IMR-90 (cell line): ENCODE data around the gene SLCO3A1. TPM values are rescaled to one million over a fixed set of nuclear protein-coding genes. Genes with fewer than 3 reads are reported as not detected.

ENCODE experiments used
- ATAC-seq: fragments of 200-7000 bp; cut with Tn5 transposase; 2 replicates; pipeline ENCODE4 v1.9.1; 2020; ENCODE audit warnings: low read depth, mild to moderate bottlenecking, moderate library complexity
- BruUV-seq: library from RNA; stranded (reverse); fragments of 400-500 nt; replicated peaks from 2 replicates; lab custom pipeline; 2021; lab: Mats Ljungman, UMichigan
- CTCF ChIA-PET: fragments of 300-600 bp; formaldehyde crosslinking; extraction: SDS; loops from one replicate; lab custom pipeline; 2021; ENCODE audit warnings: antibody characterized with exemption; lab: Yijun Ruan, JAX
- POLR2A ChIA-PET: fragments of 300-600 bp; sonication (Branson Sonifier 250); formaldehyde crosslinking; loops from one replicate; lab custom pipeline; 2022; ENCODE audit warnings: antibody characterized with exemption; ENCODE audit not compliant: unreplicated experiment; lab: Charles Lee
- DNase-seq: peaks from one replicate; pipeline ENCODE4 v3.0.0; 2013
- H2AFZ ChIP-seq: replicated peaks from 2 replicates; pipeline ENCODE3; 2013; ENCODE audit warnings: low read length, mild to moderate bottlenecking; ENCODE audit not compliant: poor library complexity
- H2AK5ac ChIP-seq: 2 replicates; pipeline ENCODE4 v1.6.1; 2013; ENCODE audit warnings: low read depth, low read length, inconsistent platforms
- H2AK9ac ChIP-seq: replicated peaks from 2 replicates; pipeline ENCODE3; 2013; ENCODE audit warnings: mild to moderate bottlenecking, low read depth, low read length, moderate library complexity; ENCODE audit not compliant: poor library complexity
- H2BK120ac ChIP-seq: 2 replicates; pipeline ENCODE4 v1.6.1; 2013; ENCODE audit warnings: low read depth, low read length, inconsistent platforms
- H2BK15ac ChIP-seq: 3 replicates; pipeline ENCODE4 v1.6.1; 2013; ENCODE audit warnings: low read depth, low read length, inconsistent platforms
- H2BK20ac ChIP-seq: 2 replicates; pipeline ENCODE4 v1.6.1; 2013; ENCODE audit warnings: low read depth, mild to moderate bottlenecking, inconsistent platforms, low read length, moderate library complexity
- H2BK5ac ChIP-seq: 2 replicates; pipeline ENCODE4 v1.6.1; 2013; ENCODE audit warnings: mild to moderate bottlenecking, low read depth, low read length, inconsistent platforms; ENCODE audit not compliant: poor library complexity, severe bottlenecking
- H3K14ac ChIP-seq: replicated peaks from 2 replicates; pipeline ENCODE4 v1.6.1; 2013; ENCODE audit warnings: low read depth, low read length, inconsistent platforms
- H3K18ac ChIP-seq: 2 replicates; pipeline ENCODE4 v1.6.1; 2013; ENCODE audit warnings: low read depth, low read length, control low read depth
- H3K23ac ChIP-seq: 2 replicates; pipeline ENCODE4 v1.6.1; 2013; ENCODE audit warnings: low read depth, low read length, inconsistent platforms
- H3K27ac ChIP-seq: 2 replicates; pipeline ENCODE4 v1.5.1; 2013; ENCODE audit warnings: mild to moderate bottlenecking, control low read depth, low read length; ENCODE audit not compliant: insufficient read depth
- H3K27me3 ChIP-seq: 2 replicates; pipeline ENCODE4 v1.6.1; 2013; ENCODE audit warnings: low read length; ENCODE audit not compliant: control insufficient read depth, insufficient read depth
- H3K36me3 ChIP-seq: 2 replicates; pipeline ENCODE4 v1.6.1; 2013; ENCODE audit warnings: low read length, mixed read lengths; ENCODE audit not compliant: control insufficient read depth, insufficient read depth
- H3K4ac ChIP-seq: 2 replicates; pipeline ENCODE4 v1.6.1; 2013; ENCODE audit warnings: low read depth, low read length, inconsistent platforms
- H3K4me1 ChIP-seq: 2 replicates; pipeline ENCODE4 v1.6.1; 2013; ENCODE audit warnings: low read length, mixed read lengths; ENCODE audit not compliant: control insufficient read depth, insufficient read depth
- H3K4me2 ChIP-seq: 2 replicates; pipeline ENCODE4 v1.6.1; 2013; ENCODE audit warnings: low read depth, mild to moderate bottlenecking, control low read depth, low read length, moderate library complexity
- H3K4me3 ChIP-seq: 2 replicates; pipeline ENCODE4 v1.5.1; 2013; ENCODE audit warnings: low read depth, mild to moderate bottlenecking, control low read depth, low read length, moderate library complexity; ENCODE audit not compliant: insufficient read depth
- H3K56ac ChIP-seq: 2 replicates; pipeline ENCODE4 v1.6.1; 2013; ENCODE audit warnings: low read length, inconsistent platforms; ENCODE audit not compliant: insufficient read depth; ENCODE audit errors: extremely low read depth
- H3K79me1 ChIP-seq, 2 experiments: 2 replicates each; pipeline ENCODE4 v1.6.1; 2013; ENCODE audit warnings: low read length in 2 of 2, inconsistent platforms in 1 of 2, low read depth in 1 of 2
- H3K9ac ChIP-seq: 2 replicates; pipeline ENCODE4 v1.6.1; 2013; ENCODE audit warnings: low read depth, low read length, control low read depth
- H3K9me1 ChIP-seq: 2 replicates; pipeline ENCODE4 v1.6.1; 2013; ENCODE audit warnings: low read length, inconsistent platforms; ENCODE audit not compliant: insufficient read depth
- H3K9me3 ChIP-seq: 2 replicates; pipeline ENCODE4 v1.6.1; 2013; ENCODE audit warnings: low read length; ENCODE audit not compliant: control insufficient read depth, insufficient read depth
- H4K20me1 ChIP-seq: 2 replicates; pipeline ENCODE4 v1.6.1; 2013; ENCODE audit warnings: low read length, inconsistent platforms; ENCODE audit not compliant: insufficient read depth
- H4K5ac ChIP-seq: 2 replicates; pipeline ENCODE4 v1.6.1; 2013; ENCODE audit warnings: mild to moderate bottlenecking, low read depth, low read length, control low read depth
- H4K8ac ChIP-seq, 2 experiments: 2 replicates each; pipeline ENCODE4 v1.6.1; 2013; ENCODE audit warnings: low read depth in 2 of 2, low read length in 2 of 2, control low read depth in 1 of 2, inconsistent platforms in 1 of 2
- H4K91ac ChIP-seq: 2 replicates; pipeline ENCODE4 v1.6.1; 2013; ENCODE audit warnings: low read depth, low read length, inconsistent platforms; ENCODE audit not compliant: insufficient read depth
- BHLHE40 ChIP-seq: fragments of 150-350 bp; IDR thresholded peaks from 2 replicates; pipeline ENCODE4 v1.6.1; 2016; ENCODE audit warnings: mild to moderate bottlenecking, low read depth, low read length
- CHD1 ChIP-seq: IDR thresholded peaks from 2 replicates; pipeline ENCODE4 v1.6.1; 2012; ENCODE audit warnings: low read depth, low read length, improper control_type of control experiment
- CTCF ChIP-seq: conservative IDR thresholded peaks from 2 replicates; pipeline ENCODE4 v1.5.1; 2012; ENCODE audit warnings: mild to moderate bottlenecking, low read depth, low read length, improper control_type of control experiment
- FOS ChIP-seq: fragments of 150-350 bp; IDR thresholded peaks from 2 replicates; pipeline ENCODE4 v1.6.1; 2016; ENCODE audit warnings: low read depth, low read length
- MAFK ChIP-seq: IDR thresholded peaks from 2 replicates; pipeline ENCODE4 v1.6.1; 2012; ENCODE audit warnings: low read depth, low read length, improper control_type of control experiment
- MAZ ChIP-seq: IDR thresholded peaks from 2 replicates; pipeline ENCODE4 v1.6.1; 2012; ENCODE audit warnings: low read depth, mild to moderate bottlenecking, low read length, improper control_type of control experiment, moderate library complexity, borderline replicate concordance
- NFE2L2 ChIP-seq: fragments of 150-350 bp; IDR thresholded peaks from 2 replicates; pipeline ENCODE4 v1.6.1; 2016; ENCODE audit warnings: low read depth, mild to moderate bottlenecking, low read length
- POLR2A ChIP-seq: IDR thresholded peaks from 2 replicates; pipeline ENCODE4 v1.6.1; 2012; ENCODE audit warnings: mild to moderate bottlenecking, low read depth, low read length
- RAD21 ChIP-seq: IDR thresholded peaks from 2 replicates; pipeline ENCODE4 v1.6.1; 2012; ENCODE audit warnings: low read length, improper control_type of control experiment
- RCOR1 ChIP-seq: IDR thresholded peaks from 2 replicates; pipeline ENCODE4 v1.6.1; 2012; ENCODE audit warnings: mild to moderate bottlenecking, low read length, improper control_type of control experiment; ENCODE audit not compliant: insufficient replicate concordance
- RFX5 ChIP-seq: IDR thresholded peaks from 2 replicates; pipeline ENCODE4 v1.8.0; 2012; ENCODE audit warnings: low read depth, mild to moderate bottlenecking, low read length, moderate library complexity
- SMC3 ChIP-seq: fragments of 150-350 bp; IDR thresholded peaks from 2 replicates; pipeline ENCODE4 v1.6.1; 2016; ENCODE audit warnings: low read depth, mild to moderate bottlenecking, antibody characterized with exemption, low read length, moderate library complexity
- WGBS, 2 experiments: methylation state at CpG; one replicate each; pipeline versions ENCODE4 v1.1.5 to v1.1.7; 2013; ENCODE audit warnings: missing lambda C conversion rate in 2 of 2; ENCODE audit not compliant: insufficient read length in 1 of 2; ENCODE audit errors: extremely low coverage in 2 of 2; 5-methylcytosine and 5-hydroxymethylcytosine counted together
- dilution Hi-C: fragments of 300-500 bp; cut with HindIII; formaldehyde crosslinking; loops from one replicate; pipeline ENCODE4 v1.14.3; 2018; ENCODE audit warnings: low sequenced_read_pairs; ENCODE audit not compliant: unreplicated experiment
- in situ Hi-C: fragments of 300-500 bp; cut with MboI; formaldehyde crosslinking; loops from 3 replicates; pipeline ENCODE4 v1.14.3; 2019; ENCODE audit warnings: low sequenced_read_pairs, inconsistent platforms, mixed read lengths
- intact Hi-C: fragments of 100-400 bp; cut with micrococcal nuclease; formaldehyde crosslinking; loops from 2 replicates; pipeline ENCODE4 v1.10.0; 2022
- polyA plus RNA-seq, 3 experiments: library from polyadenylated mRNA; depleted of rRNA; stranded (reverse); fragments of >200 nt; gene quantifications; 2 replicates each; pipeline ENCODE4 v1.2.3, GENCODE V29; 2012; ENCODE audit warnings: low replicate concordance in 1 of 3
- total RNA-seq: library from RNA; depleted of rRNA; stranded (reverse); fragments of >200 nt; gene quantifications from 2 replicates; pipeline ENCODE4 v1.2.3, GENCODE V29; 2012
- TF ChIP-seq, protein P1 (sequence below): fragments of 150-350 bp; IDR thresholded peaks from 2 replicates; pipeline ENCODE4 v1.6.1; 2016; ENCODE audit warnings: low read depth, mild to moderate bottlenecking, low read length, moderate library complexity, borderline replicate concordance
- TF ChIP-seq, protein P2 (sequence below): fragments of 150-350 bp; IDR thresholded peaks from 2 replicates; pipeline ENCODE4 v1.6.1; 2017; ENCODE audit warnings: mild to moderate bottlenecking, antibody characterized with exemption, low read length, low read depth

SLCO3A1 gene
- total and polyA plus RNA-seq, 2 of the 4 experiments (the other 2 are of a cell fraction), result 4.7 to 8.1 TPM

DNA sequence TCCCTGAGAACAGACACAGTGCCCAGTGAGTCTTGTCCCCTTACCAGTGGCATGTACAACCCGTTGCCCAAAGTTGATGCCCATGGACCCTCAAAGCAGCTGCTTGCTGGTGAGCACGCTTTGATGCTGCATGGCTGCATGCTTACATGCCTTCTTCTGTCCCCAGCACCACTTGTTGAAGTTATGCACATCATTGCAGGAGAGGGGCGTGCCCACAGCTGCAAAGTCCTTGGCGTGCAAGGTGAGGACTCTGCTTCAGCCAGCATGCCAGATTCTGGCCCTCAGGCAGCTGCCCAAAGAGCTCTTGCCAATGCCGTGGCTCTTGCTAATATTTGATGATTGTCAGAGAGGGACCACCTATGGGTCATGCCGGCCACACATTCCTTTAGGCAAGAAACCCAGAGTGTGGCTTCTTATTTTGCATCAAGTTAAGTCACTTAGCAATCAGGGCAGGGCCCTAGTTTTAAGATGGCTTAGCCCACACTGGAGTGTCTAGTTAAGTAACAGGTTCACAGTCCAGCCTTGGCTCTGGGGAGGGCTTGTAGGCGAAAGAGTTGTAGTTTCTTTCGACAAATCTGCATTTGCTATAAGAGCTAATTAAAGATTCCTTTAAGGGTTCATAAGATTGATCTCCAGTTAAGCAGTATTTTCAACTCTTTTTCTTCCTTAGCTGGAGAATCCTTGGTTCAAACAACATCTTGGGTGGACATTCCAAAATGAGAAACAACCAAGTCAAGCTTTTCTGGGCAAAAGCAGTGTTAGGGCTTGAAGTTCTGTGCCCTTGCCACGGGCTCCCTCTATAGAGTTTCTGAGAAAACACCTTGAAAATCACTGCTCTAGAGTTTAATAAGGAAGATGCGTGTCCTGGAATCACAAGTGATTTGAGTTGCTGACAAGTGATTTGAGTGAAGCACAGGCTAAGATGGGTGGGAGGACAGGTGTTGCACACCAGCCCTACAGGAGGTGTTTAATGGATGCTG is 128.6 kb downstream of the SLCO3A1 start:
- Histone ChIP-seq H2BK5ac (no peak overlapping the region), H2BK20ac (no peak overlapping the region), H3K9me3 (no peaks in the 10 kb centered on the region), H3K27ac (no peak overlapping the region), H4K5ac (no peak overlapping the region), H3K4ac (no peak overlapping the region), H3K23ac (no peak overlapping the region), H3K18ac (no peak overlapping the region), H3K4me2 (no peak overlapping the region), H4K91ac (no peak overlapping the region), H2AK5ac (no peak overlapping the region), H3K27me3 (no peaks in the 10 kb centered on the region), H2AK9ac (peak overlapping the region; percentile 16), H3K4me1 (no peaks in the 10 kb centered on the region), H3K9me1 (no peaks in the 10 kb centered on the region), H3K56ac (no peak overlapping the region), H2BK15ac (no peak overlapping the region), H3K36me3 (no peaks in the 10 kb centered on the region), H2AFZ (no peak overlapping the region), H3K14ac (no peak overlapping the region), H4K20me1 (no peaks in the 10 kb centered on the region), H3K79me1 (0 out of 4 replicates have a peak, but pooled peaks cover 0 to 3% of the 10 kb centered on the region in 2 experiments), H2BK120ac (no peak overlapping the region), H3K9ac (no peak overlapping the region), H4K8ac (no peak overlapping the region), H3K4me3 (no peak overlapping the region)
- DNase-seq (peak; percentile 5), ATAC-seq (no peak)
- no TSS peak for BruUV-seq
- dilution Hi-C loops (no loop called here), in situ Hi-C loops (no loop called here), intact Hi-C loops (loop anchor here (1.0 kb wide), 1 partner anchor 276 kb away; no protein-coding TSS in a partner anchor)
- ChIA-PET CTCF (no interaction called here), POLR2A (no interaction called here)
- WGBS, 2 experiments, result 80% methylated on average over 1 of the region's 10 CpGs; no CpG with 5 or more reads in 1 of the 2 experiments
- no peak for TF ChIP-seq RCOR1
- TF ChIP-seq NFE2L2, result no peak
- no peak for TF ChIP-seq FOS
- peak; percentile 32; the same call in 1 of the 2 replicates for TF ChIP-seq CTCF
- TF ChIP-seq POLR2A, result no peak
- no peak for TF ChIP-seq RFX5
- no peak for TF ChIP-seq BHLHE40
- TF ChIP-seq, protein P1, sequence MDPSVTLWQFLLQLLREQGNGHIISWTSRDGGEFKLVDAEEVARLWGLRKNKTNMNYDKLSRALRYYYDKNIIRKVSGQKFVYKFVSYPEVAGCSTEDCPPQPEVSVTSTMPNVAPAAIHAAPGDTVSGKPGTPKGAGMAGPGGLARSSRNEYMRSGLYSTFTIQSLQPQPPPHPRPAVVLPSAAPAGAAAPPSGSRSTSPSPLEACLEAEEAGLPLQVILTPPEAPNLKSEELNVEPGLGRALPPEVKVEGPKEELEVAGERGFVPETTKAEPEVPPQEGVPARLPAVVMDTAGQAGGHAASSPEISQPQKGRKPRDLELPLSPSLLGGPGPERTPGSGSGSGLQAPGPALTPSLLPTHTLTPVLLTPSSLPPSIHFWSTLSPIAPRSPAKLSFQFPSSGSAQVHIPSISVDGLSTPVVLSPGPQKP, result no peak
- TF ChIP-seq, protein P2, sequence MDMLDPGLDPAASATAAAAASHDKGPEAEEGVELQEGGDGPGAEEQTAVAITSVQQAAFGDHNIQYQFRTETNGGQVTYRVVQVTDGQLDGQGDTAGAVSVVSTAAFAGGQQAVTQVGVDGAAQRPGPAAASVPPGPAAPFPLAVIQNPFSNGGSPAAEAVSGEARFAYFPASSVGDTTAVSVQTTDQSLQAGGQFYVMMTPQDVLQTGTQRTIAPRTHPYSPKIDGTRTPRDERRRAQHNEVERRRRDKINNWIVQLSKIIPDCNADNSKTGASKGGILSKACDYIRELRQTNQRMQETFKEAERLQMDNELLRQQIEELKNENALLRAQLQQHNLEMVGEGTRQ, result no peak
- TF ChIP-seq RAD21, result peak; percentile 38
- no peak for TF ChIP-seq SMC3
- TF ChIP-seq MAFK, result no peak
- TF ChIP-seq MAZ, result no peak
- TF ChIP-seq CHD1, result no peak
